B cell (primary cell): ENCODE results near the gene LPCAT4. TPM values are rescaled to one million over a fixed set of nuclear protein-coding genes. Genes with fewer than 3 reads are reported as not detected.
A peak's percentile ranks its signal among the peaks of the same experiment; 100 is the strongest.

Experiments used
- ATAC-seq: fragments of 200-7000 bp; cut with Tn5 transposase; one replicate; pipeline ENCODE4 v1.10.0; 2021; ENCODE audit warnings: low read depth, mild to moderate bottlenecking, moderate number of reproducible peaks, moderate library complexity
- CTCF ChIA-PET: fragments of 350-600 bp; sonication (Branson Sonifier 250); formaldehyde crosslinking; loops from one replicate; lab custom pipeline; 2021; ENCODE audit warnings: antibody characterized with exemption, inconsistent platforms; lab: Charles Lee
- POLR2A ChIA-PET: fragments of 350-600 bp; sonication (Branson Sonifier 250); formaldehyde crosslinking; loops from one replicate; lab custom pipeline; 2021; ENCODE audit warnings: antibody characterized with exemption; lab: Charles Lee
- DNase-seq: peaks from one replicate; pipeline ENCODE4 v3.0.0; 2013
- H2AFZ ChIP-seq: 2 replicates; pipeline ENCODE4 v1.6.1; 2012; ENCODE audit warnings: mild to moderate bottlenecking, low read depth, low read length; ENCODE audit not compliant: insufficient read depth, poor library complexity, severe bottlenecking
- H3K27ac ChIP-seq, 2 donors: 1 replicate in 1 of 2; 2 replicates in 1 of 2; pipeline ENCODE4 v1.5.1; 2012 to 2013; ENCODE audit warnings: low read length in 2 of 2, mild to moderate bottlenecking in 2 of 2, moderate library complexity in 1 of 2
- H3K27me3 ChIP-seq, 4 experiments: fragments of 200-600 bp in 1 of 4; sonication (generic) in 1 of 4; replicated peaks in 1 of 4; 1 replicate in 2 of 4; 2 replicates in 2 of 4; pipeline versions ENCODE4 v1.6.1 to v1.7.0; 2013 to 2016; ENCODE audit warnings: low read length in 3 of 4, mild to moderate bottlenecking in 2 of 4, mixed read lengths in 1 of 4, moderate library complexity in 1 of 4; ENCODE audit not compliant: insufficient read depth in 4 of 4, control insufficient read depth in 3 of 4; ENCODE audit errors: control extremely low read depth in 1 of 4
- H3K36me3 ChIP-seq, 2 experiments: replicated peaks in 1 of 2; 1 replicate in 1 of 2; 2 replicates in 1 of 2; pipeline versions ENCODE4 v1.6.1 to v1.7.1; 2013; ENCODE audit warnings: low read length in 1 of 2; ENCODE audit not compliant: insufficient read depth in 2 of 2, control insufficient read depth in 1 of 2; ENCODE audit errors: control extremely low read depth in 1 of 2, extremely low read depth in 1 of 2
- H3K4me1 ChIP-seq, 2 donors: fragments of 200-600 bp in 1 of 2; sonication (generic) in 1 of 2; 1 replicate in 1 of 2; 2 replicates in 1 of 2; pipeline versions ENCODE4 v1.5.1 to v1.6.1; 2013 to 2017; ENCODE audit warnings: low read length in 2 of 2; ENCODE audit not compliant: control insufficient read depth in 2 of 2, insufficient read depth in 2 of 2
- H3K4me2 ChIP-seq: replicated peaks from 2 replicates; pipeline ENCODE3; 2012; ENCODE audit warnings: mild to moderate bottlenecking, low read depth, low read length; ENCODE audit not compliant: poor library complexity, severe bottlenecking
- H3K4me3 ChIP-seq, 5 experiments: fragments of 200-600 bp in 1 of 5; sonication (generic) in 1 of 5; 1 replicate in 3 of 5; 2 replicates in 2 of 5; pipeline versions ENCODE4 v1.5.1 to v1.7.0; 2011 to 2016; ENCODE audit warnings: low read length in 4 of 5, mild to moderate bottlenecking in 4 of 5, low read depth in 2 of 5, control low read depth in 1 of 5, moderate library complexity in 1 of 5; ENCODE audit not compliant: insufficient read depth in 1 of 5; ENCODE audit errors: control extremely low read depth in 1 of 5, extremely low read depth in 1 of 5
- H3K79me2 ChIP-seq: fragments of 200-600 bp; sonication (generic); one replicate; pipeline ENCODE4 v1.6.0; 2016; ENCODE audit warnings: low read length; ENCODE audit not compliant: control insufficient read depth, insufficient read depth
- H3K9ac ChIP-seq: fragments of 200-600 bp; sonication (generic); 2 replicates; pipeline ENCODE4 v1.6.1; 2017; ENCODE audit warnings: mild to moderate bottlenecking, low read length, moderate library complexity
- H3K9me3 ChIP-seq, 3 donors: one replicate each; pipeline versions ENCODE4 v1.6.1 to v1.7.1; 2013; ENCODE audit warnings: low read length in 2 of 3; ENCODE audit not compliant: control insufficient read depth in 2 of 3, insufficient read depth in 1 of 3; ENCODE audit errors: control extremely low read depth in 1 of 3
- H4K20me1 ChIP-seq: 2 replicates; pipeline ENCODE4 v1.6.0; 2012; ENCODE audit warnings: mild to moderate bottlenecking, low read length; ENCODE audit not compliant: insufficient read depth, control insufficient read depth, poor library complexity, severe bottlenecking
- H3K27ac Mint-ChIP-seq: one replicate; pipeline ENCODE4 v1.8.0; 2021; ENCODE audit warnings: mixed read lengths
- H3K27me3 Mint-ChIP-seq: one replicate; pipeline ENCODE4 v1.8.0; 2021; ENCODE audit warnings: mixed read lengths
- H3K4me1 Mint-ChIP-seq: one replicate; pipeline ENCODE4 v1.8.0; 2021; ENCODE audit warnings: mixed read lengths
- H3K4me3 Mint-ChIP-seq: one replicate; pipeline ENCODE4 v1.8.0; 2021; ENCODE audit warnings: mixed read lengths
- H3K9me3 Mint-ChIP-seq: one replicate; pipeline ENCODE4 v1.8.0; 2022; ENCODE audit warnings: mixed read lengths; ENCODE audit not compliant: insufficient read depth
- EZH2 ChIP-seq: IDR thresholded peaks from 2 replicates; pipeline ENCODE4 v1.6.1; 2012; ENCODE audit warnings: borderline replicate concordance, low read depth, mild to moderate bottlenecking, moderate library complexity, low read length; ENCODE audit not compliant: insufficient read depth, poor library complexity, severe bottlenecking
- WGBS: methylation state at CpG from one replicate; pipeline ENCODE4 v1.1.5; 2013; ENCODE audit warnings: missing lambda C conversion rate; ENCODE audit not compliant: insufficient coverage; 5-methylcytosine and 5-hydroxymethylcytosine counted together
- intact Hi-C: fragments of 100-400 bp; cut with micrococcal nuclease; formaldehyde crosslinking; loops from one replicate; pipeline ENCODE4 v1.10.0; 2022
- polyA plus RNA-seq: library from polyadenylated mRNA; depleted of rRNA; stranded (reverse); fragments of >200 nt; gene quantifications from 2 replicates; pipeline ENCODE4 v1.2.3, GENCODE V29; 2012
- total RNA-seq, 2 donors: library from RNA; stranded (reverse); fragments of 120-200 nt in 1 of 2; gene quantifications; 1 replicate in 1 of 2; 2 replicates in 1 of 2; pipeline versions ENCODE4 v1.2.3 to v1.2.4, GENCODE V29; 2013 to 2022
- TF ChIP-seq, protein P1 (sequence below): fragments of 200-600 bp; IDR thresholded peaks from one replicate; pipeline ENCODE4 v1.8.0; 2022; ENCODE audit warnings: antibody characterized with exemption, mild to moderate bottlenecking

LPCAT4 gene
- total and polyA plus RNA-seq, 2 donors (not counting 1 experiment from before 2014, with no cell fraction given) = 64.2 to 76.3 TPM

DNA sequence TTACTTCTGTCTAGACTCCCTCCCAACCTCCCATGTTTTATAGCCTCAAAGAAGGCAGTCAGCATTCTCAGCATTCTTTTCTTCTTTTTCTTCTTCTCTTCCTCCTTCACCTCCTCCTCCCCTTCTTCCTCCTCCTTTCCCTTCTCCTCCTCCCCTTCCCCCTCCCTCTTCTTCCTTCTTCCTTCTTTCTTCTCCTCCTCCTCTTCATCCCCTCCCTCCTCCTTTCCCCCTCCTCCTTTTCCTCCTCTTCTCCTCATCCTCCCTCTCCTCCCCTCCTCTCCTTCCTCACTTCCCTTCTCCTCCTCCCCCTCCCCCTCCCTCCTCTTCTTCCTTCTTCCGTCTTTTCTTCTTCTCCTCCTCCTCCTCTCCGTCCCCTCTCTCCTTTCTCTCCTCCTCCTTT, 3.6 kb upstream of the LPCAT4 start:
- Histone ChIP-seq H3K9ac (no peak overlapping the region), H2AFZ (no peak overlapping the region), H3K27ac (no peak overlapping the region), H4K20me1 (peaks cover 4% of the 10 kb centered on the region), H3K9me3 (no peaks in the 10 kb centered on the region), H3K4me2 (no peak overlapping the region), H3K27me3 (no peaks in the 10 kb centered on the region), H3K4me3 (no peak overlapping the region), H3K79me2 (peaks cover 7% of the 10 kb centered on the region), H3K36me3 (no peaks in the 10 kb centered on the region), H3K4me1 (peaks cover 14 to 22% of the 10 kb centered on the region in 2 donors)
- Mint-ChIP-seq H3K27me3 (no peaks in the 10 kb centered on the region), H3K9me3 (peaks cover 5% of the 10 kb centered on the region), H3K4me3 (no peak overlapping the region), H3K4me1 (peaks cover 32% of the 10 kb centered on the region), H3K27ac (no peak overlapping the region)
- no peak for DNase-seq
- POLR2A ChIA-PET = no interaction called here
- ATAC-seq = no peak
- WGBS = 75% methylated on average over 2 of the region's 2 CpGs
- CTCF ChIA-PET = no interaction called here
- TF ChIP-seq, protein P1, sequence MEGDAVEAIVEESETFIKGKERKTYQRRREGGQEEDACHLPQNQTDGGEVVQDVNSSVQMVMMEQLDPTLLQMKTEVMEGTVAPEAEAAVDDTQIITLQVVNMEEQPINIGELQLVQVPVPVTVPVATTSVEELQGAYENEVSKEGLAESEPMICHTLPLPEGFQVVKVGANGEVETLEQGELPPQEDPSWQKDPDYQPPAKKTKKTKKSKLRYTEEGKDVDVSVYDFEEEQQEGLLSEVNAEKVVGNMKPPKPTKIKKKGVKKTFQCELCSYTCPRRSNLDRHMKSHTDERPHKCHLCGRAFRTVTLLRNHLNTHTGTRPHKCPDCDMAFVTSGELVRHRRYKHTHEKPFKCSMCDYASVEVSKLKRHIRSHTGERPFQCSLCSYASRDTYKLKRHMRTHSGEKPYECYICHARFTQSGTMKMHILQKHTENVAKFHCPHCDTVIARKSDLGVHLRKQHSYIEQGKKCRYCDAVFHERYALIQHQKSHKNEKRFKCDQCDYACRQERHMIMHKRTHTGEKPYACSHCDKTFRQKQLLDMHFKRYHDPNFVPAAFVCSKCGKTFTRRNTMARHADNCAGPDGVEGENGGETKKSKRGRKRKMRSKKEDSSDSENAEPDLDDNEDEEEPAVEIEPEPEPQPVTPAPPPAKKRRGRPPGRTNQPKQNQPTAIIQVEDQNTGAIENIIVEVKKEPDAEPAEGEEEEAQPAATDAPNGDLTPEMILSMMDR = no peak
- no peak for TF ChIP-seq EZH2
- intact Hi-C loops = no loop called here

DNA sequence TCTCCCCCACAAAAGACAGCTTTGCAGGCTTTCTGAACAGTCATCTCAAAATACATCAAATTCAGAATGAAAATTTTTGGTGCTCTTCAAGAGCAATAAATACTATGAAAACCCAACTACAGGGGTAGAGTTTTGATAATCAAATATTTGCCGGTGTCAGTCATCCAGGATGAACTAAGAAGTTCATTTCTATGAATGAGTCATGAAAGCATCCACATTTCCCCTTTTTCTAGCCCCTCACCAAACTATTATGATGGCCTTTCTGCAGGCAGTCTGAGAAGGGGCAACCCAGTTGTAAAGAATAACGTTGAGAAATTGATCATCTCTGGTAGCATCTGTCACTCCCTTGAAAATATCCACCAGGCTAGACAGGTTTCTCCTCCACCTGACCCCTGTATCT, 3.1 kb upstream of the LPCAT4 start:
- CTCF ChIA-PET = interaction anchor here (3.1 to 5.0 kb wide), 2 partner anchors 129 to 145 kb away, joined by 13 to 129 read pairs; partner anchors contain the start of gene EMC4
- Histone ChIP-seq H2AFZ (no peak overlapping the region), H3K79me2 (peaks cover 12% of the 10 kb centered on the region), H3K4me3 (no peak overlapping the region), H3K4me2 (no peak overlapping the region), H3K4me1 (peaks cover 18 to 27% of the 10 kb centered on the region in 2 donors), H3K9me3 (no peaks in the 10 kb centered on the region), H4K20me1 (peaks cover 10% of the 10 kb centered on the region), H3K9ac (no peak overlapping the region), H3K27ac (no peak overlapping the region), H3K36me3 (no peaks in the 10 kb centered on the region), H3K27me3 (no peaks in the 10 kb centered on the region)
- H3K9me3 Mint-ChIP-seq = peaks cover 5% of the 10 kb centered on the region
- TF ChIP-seq, protein P1 = no peak
- TF ChIP-seq EZH2 = no peak
- DNase-seq = no peak
- no CpG with 5 or more reads among the region's 2 CpGs for WGBS
- peak overlapping the region; percentile 22 for H3K27ac Mint-ChIP-seq
- intact Hi-C loops = no loop called here
- peak overlapping the region; percentile 41 for H3K4me3 Mint-ChIP-seq
- H3K4me1 Mint-ChIP-seq = peaks cover 37% of the 10 kb centered on the region
- H3K27me3 Mint-ChIP-seq = no peaks in the 10 kb centered on the region
- POLR2A ChIA-PET = no interaction called here
- ATAC-seq = no peak
